Measurements from ENCODE around the gene ACKR3. TPM values are rescaled to one million over a fixed set of nuclear protein-coding genes. Genes with fewer than 3 reads are reported as not detected.

ACKR3 gene
- total RNA-seq, 1 donor from 2014 or later, result 56.6 TPM

- H3K36me3 Mint-ChIP-seq (ENCODE audit: low read depth), result no peaks in the 10 kb centered on the region
Measured at GRCh38 chr2:236616624-236617023, 47.0 kb downstream of the ACKR3 start.

GRCh38 chr2:236617221-236617737, 47.7 kb downstream of the ACKR3 start:
- Mint-ChIP-seq H3K27me3 (ENCODE audit: low read depth) (peaks cover 9% of the 10 kb centered on the region), H3K4me1 (ENCODE audit: low read depth) (no peaks in the 10 kb centered on the region), H3K36me3 (ENCODE audit: low read depth) (no peaks in the 10 kb centered on the region), H3K27ac (ENCODE audit: unreplicated experiment) (no peak overlapping the region), H3K4me3 (ENCODE audit: unreplicated experiment) (no peak overlapping the region), H3K9me3 (ENCODE audit: low read depth) (no peaks in the 10 kb centered on the region)
- DNase-seq (ENCODE audit: low spot score), result no peak
- no peak for TF ChIP-seq CTCF (IDR thresholded peaks at IDR 0.05)

More at GRCh38 chr2:236616624-236617023, 47.0 kb downstream of the ACKR3 start:
- Mint-ChIP-seq H3K4me3 (ENCODE audit: unreplicated experiment) (no peak overlapping the region), H3K27ac (ENCODE audit: unreplicated experiment) (no peak overlapping the region), H3K27me3 (ENCODE audit: low read depth) (peaks cover 9% of the 10 kb centered on the region), H3K4me1 (ENCODE audit: low read depth) (no peaks in the 10 kb centered on the region), H3K9me3 (ENCODE audit: low read depth) (no peaks in the 10 kb centered on the region)
- DNase-seq (ENCODE audit: low spot score), result no peak
- TF ChIP-seq CTCF (IDR thresholded peaks at IDR 0.05), result no peak

- no peaks in the 10 kb centered on the region for H3K36me3 Mint-ChIP-seq (ENCODE audit: low read depth)
- H3K4me1 Mint-ChIP-seq (ENCODE audit: low read depth), result no peaks in the 10 kb centered on the region
- no peak overlapping the region for H3K27ac Mint-ChIP-seq (ENCODE audit: unreplicated experiment)
- no peak overlapping the region for H3K4me3 Mint-ChIP-seq (ENCODE audit: unreplicated experiment)
- no peak for TF ChIP-seq CTCF (IDR thresholded peaks at IDR 0.05)
- no peaks in the 10 kb centered on the region for H3K9me3 Mint-ChIP-seq (ENCODE audit: low read depth)
- peaks cover 9% of the 10 kb centered on the region for H3K27me3 Mint-ChIP-seq (ENCODE audit: low read depth)
- no peak for DNase-seq (ENCODE audit: low spot score)
Measured at GRCh38 chr2:236617796-236618195, 48.2 kb downstream of the ACKR3 start.

- Mint-ChIP-seq H3K27me3 (ENCODE audit: low read depth) (peaks cover 9% of the 10 kb centered on the region), H3K4me3 (ENCODE audit: unreplicated experiment) (no peak overlapping the region), H3K36me3 (ENCODE audit: low read depth) (no peaks in the 10 kb centered on the region), H3K27ac (ENCODE audit: unreplicated experiment) (no peak overlapping the region), H3K9me3 (ENCODE audit: low read depth) (no peaks in the 10 kb centered on the region), H3K4me1 (ENCODE audit: low read depth) (no peaks in the 10 kb centered on the region)
- DNase-seq (ENCODE audit: low spot score), result no peak
- TF ChIP-seq CTCF (IDR thresholded peaks at IDR 0.05), result no peak
Measured at GRCh38 chr2:236618370-236618769, 48.7 kb downstream of the ACKR3 start.

- no peaks in the 10 kb centered on the region for H3K36me3 Mint-ChIP-seq (ENCODE audit: low read depth)
Measured at GRCh38 chr2:236619910-236620612, 50.4 kb downstream of the ACKR3 start.

More at GRCh38 chr2:236619910-236620612, 50.4 kb downstream of the ACKR3 start:
- TF ChIP-seq CTCF (IDR thresholded peaks at IDR 0.05), result no peak
- Mint-ChIP-seq H3K27ac (ENCODE audit: unreplicated experiment) (no peak overlapping the region), H3K4me3 (ENCODE audit: unreplicated experiment) (no peak overlapping the region), H3K9me3 (ENCODE audit: low read depth) (no peaks in the 10 kb centered on the region), H3K4me1 (ENCODE audit: low read depth) (no peaks in the 10 kb centered on the region), H3K27me3 (ENCODE audit: low read depth) (peaks cover 9% of the 10 kb centered on the region)
- no peak for DNase-seq (ENCODE audit: low spot score)

Data from chondrocyte (in vitro differentiated cells).